ENCODE data around the gene FGD4. TPM values are rescaled to one million over a fixed set of nuclear protein-coding genes. Genes with fewer than 3 reads are reported as not detected.

The FGD4 gene
- total and polyA plus RNA-seq, 9 of the 15 experiments (the other 6 are each of a cell fraction or from before 2014, with no cell fraction given): 0.05 to 0.51 (median 0.27) TPM

DNA sequence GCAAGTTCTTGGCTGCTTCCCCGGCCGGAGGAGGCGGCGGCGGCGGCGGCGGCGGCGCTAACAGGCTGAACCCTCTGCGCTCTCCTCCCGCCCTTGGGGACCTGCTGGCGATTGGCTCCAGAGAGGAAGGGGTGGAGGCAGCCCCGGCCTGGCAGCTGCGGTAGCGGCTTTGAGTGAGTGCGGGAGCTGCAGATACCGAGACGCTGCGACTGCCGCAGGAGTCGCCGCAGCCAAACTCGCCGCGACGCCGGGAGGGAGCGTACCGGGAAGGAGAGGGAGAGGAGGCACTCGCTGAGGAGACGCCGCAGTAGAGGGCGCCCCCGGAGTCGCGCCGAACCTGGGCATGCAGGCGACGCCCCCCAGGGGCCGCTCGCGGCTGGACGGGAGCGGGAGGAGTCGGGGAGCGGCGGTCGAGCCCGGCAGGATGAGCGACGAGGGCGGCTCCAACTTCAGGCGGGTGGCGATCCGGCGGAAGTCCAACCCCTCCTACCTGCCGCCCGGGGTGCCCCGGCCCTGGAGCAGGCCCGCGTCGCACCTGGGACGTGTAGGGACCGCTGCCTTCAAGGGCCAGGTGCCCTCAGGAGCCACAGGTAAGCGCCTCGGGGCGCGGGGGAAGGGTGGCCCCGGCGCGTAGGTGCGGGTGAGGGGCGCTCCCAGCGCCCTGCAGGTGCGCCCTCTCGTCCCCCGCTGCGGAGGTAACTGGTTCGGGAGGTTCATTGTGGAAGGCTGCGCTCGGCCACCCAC, at the start of gene FGD4 (continued):
- TF ChIP-seq, protein P1, sequence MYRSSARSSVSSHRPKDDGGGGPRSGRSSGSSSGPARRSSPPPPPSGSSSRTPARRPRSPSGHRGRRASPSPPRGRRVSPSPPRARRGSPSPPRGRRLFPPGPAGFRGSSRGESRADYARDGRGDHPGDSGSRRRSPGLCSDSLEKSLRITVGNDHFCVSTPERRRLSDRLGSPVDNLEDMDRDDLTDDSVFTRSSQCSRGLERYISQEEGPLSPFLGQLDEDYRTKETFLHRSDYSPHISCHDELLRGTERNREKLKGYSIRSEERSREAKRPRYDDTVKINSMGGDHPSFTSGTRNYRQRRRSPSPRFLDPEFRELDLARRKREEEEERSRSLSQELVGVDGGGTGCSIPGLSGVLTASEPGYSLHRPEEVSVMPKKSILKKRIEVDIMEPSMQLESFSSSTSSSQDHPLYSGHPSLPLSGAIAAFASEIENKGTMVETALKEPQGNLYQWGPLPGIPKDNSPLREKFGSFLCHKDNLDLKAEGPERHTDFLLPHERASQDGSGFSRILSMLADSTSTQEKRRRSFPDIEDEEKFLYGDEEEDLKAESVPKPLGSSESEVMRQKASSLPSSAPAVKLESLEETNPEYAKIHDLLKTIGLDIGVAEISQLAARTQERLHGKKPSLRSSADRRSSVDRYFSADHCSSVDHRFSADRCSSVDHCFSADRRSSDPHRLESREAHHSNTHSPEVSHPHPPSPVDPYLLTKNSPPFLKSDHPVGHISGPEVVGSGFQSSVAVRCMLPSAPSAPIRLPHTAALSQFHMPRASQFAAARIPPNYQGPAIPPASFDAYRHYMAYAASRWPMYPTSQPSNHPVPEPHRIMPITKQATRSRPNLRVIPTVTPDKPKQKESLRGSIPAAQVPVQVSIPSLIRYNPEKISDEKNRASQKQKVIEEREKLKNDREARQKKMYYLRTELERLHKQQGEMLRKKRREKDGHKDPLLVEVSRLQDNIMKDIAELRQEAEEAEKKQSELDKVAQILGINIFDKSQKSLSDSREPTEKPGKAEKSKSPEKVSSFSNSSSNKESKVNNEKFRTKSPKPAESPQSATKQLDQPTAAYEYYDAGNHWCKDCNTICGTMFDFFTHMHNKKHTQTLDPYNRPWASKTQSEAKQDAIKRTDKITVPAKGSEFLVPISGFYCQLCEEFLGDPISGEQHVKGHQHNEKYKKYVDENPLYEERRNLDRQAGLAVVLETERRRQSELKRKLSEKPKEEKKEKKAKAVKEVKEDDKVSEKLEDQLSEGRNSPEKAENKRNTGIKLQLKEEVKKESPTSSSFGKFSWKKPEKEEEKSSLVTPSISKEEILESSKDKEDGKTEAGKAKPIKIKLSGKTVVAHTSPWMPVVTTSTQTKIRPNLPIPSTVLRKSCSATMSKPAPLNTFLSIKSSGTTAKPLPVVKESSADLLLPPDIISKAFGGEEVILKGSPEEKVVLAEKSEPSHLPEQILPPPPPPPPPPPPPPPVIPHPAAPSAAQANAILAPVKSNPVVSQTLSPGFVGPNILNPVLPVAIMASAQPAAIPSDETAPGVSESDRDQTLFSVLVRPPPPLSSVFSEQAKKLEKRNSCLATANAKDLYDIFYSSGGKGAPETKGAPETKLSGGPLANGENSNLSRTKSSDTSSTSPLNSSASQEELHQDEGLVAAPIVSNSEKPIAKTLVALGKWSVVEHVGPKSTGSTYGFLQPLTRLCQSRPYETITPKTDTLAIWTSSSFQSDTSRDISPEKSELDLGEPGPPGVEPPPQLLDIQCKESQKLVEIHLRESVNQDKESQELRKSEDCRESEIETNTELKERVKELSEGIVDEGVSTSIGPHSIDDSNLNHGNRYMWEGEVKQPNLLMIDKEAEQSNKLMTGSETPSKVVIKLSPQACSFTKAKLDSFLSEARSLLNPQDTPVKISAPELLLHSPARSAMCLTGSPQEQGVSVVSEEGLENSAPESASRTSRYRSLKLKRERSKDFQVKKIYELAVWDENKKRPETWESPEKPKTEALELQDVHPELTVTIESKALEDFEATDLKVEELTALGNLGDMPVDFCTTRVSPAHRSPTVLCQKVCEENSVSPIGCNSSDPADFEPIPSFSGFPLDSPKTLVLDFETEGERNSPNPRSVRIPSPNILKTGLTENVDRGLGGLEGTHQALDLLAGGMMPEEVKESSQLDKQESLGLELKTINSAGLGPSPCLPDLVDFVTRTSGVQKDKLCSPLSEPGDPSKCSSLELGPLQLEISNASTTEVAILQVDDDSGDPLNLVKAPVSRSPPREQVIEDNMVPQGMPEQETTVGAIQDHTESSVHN (IDR thresholded peaks at IDR 0.05; ENCODE audit: borderline replicate concordance in 1 of 2, low read depth in 1 of 2): no peak
- TF ChIP-seq PPARD (CRISPR knock-in tag; IDR thresholded peaks at IDR 0.05): no peak
- no peak for TF ChIP-seq SMC3 (conservative IDR thresholded peaks at IDR 0.05; ENCODE audit: insufficient read depth, low read depth, low read length)
- TF ChIP-seq CREB1 (IDR thresholded peaks at IDR 0.05): no peak; the same call in 1 of the 2 replicates
- no peak for TF ChIP-seq CREB1 (CRISPR knock-in tag; IDR thresholded peaks at IDR 0.05)
- no peak for TF ChIP-seq STAT5A (IDR thresholded peaks at IDR 0.05; ENCODE audit: borderline replicate concordance, low read length)
- TF ChIP-seq XRCC3 (IDR thresholded peaks at IDR 0.05): no peak
- no peak for TF ChIP-seq NFIC (IDR thresholded peaks at IDR 0.05)
- TF ChIP-seq, protein P2, sequence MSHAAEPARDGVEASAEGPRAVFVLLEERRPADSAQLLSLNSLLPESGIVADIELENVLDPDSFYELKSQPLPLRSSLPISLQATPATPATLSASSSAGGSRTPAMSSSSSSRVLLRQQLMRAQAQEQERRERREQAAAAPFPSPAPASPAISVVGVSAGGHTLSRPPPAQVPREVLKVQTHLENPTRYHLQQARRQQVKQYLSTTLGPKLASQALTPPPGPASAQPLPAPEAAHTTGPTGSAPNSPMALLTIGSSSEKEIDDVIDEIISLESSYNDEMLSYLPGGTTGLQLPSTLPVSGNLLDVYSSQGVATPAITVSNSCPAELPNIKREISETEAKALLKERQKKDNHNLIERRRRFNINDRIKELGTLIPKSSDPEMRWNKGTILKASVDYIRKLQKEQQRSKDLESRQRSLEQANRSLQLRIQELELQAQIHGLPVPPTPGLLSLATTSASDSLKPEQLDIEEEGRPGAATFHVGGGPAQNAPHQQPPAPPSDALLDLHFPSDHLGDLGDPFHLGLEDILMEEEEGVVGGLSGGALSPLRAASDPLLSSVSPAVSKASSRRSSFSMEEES (CRISPR knock-in tag; IDR thresholded peaks at IDR 0.05): no peak
- TF ChIP-seq ZNF589 (CRISPR knock-in tag; IDR thresholded peaks at IDR 0.05; ENCODE audit: low read depth): no peak
- no peak for TF ChIP-seq FIP1L1 (IDR thresholded peaks at IDR 0.05; ENCODE audit: low read depth, low read length, poor library complexity, severe bottlenecking)
- TF ChIP-seq MEIS2 (IDR thresholded peaks at IDR 0.05; ENCODE audit: partially characterized antibody): no peak
- TF ChIP-seq, protein P3, sequence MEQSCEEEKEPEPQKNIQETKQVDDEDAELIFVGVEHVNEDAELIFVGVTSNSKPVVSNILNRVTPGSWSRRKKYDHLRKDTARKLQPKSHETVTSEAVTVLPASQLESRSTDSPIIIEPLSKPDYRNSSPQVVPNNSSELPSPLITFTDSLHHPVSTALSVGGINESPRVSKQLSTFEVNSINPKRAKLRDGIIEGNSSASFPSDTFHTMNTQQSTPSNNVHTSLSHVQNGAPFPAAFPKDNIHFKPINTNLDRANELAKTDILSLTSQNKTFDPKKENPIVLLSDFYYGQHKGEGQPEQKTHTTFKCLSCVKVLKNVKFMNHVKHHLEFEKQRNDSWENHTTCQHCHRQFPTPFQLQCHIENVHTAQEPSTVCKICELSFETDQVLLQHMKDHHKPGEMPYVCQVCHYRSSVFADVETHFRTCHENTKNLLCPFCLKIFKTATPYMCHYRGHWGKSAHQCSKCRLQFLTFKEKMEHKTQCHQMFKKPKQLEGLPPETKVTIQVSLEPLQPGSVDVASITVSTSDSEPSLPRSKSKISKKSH (CRISPR knock-in tag; IDR thresholded peaks at IDR 0.05): no peak
- TF ChIP-seq SIN3B (IDR thresholded peaks at IDR 0.05; ENCODE audit: low read depth): 0 out of 2 replicates have a peak, but pooled peaks have one; percentile 10
- TF ChIP-seq MAFG (tag; conservative IDR thresholded peaks at IDR 0.05): no peak

Data from K562 (cell line).